GM13977 (cell line): ENCODE measurements around the gene SCLT1.

Source experiments
- DNase-seq: peaks from one replicate; pipeline ENCODE4 v3.0.0; 2012; ENCODE audit warnings: low spot score
- CTCF ChIP-seq: IDR thresholded peaks from 2 replicates; pipeline ENCODE4 v1.5.1; 2012; ENCODE audit warnings: mild to moderate bottlenecking, control low read depth; ENCODE audit not compliant: insufficient read depth; ENCODE audit errors: extremely low read depth, missing control alignments
- in situ Hi-C: fragments of 300-500 bp; cut with MboI; formaldehyde crosslinking; loops from one replicate; pipeline ENCODE4 v1.12.0; 2022; ENCODE audit warnings: low sequenced_read_pairs, low pct_unique_long_range_greater_than_20kb, mixed read lengths, inconsistent platforms; ENCODE audit not compliant: unreplicated experiment

SCLT1 gene

GRCh38 chr4:128877934-128878333, 215.4 kb downstream of the SCLT1 start:
- TF ChIP-seq CTCF = no peak

GRCh38 chr4:128876200-128876599, 217.1 kb downstream of the SCLT1 start:
- no peak for DNase-seq
- in situ Hi-C loops = no loop called here
- TF ChIP-seq CTCF = no peak

More at GRCh38 chr4:128877934-128878333, 215.4 kb downstream of the SCLT1 start:
- no peak for DNase-seq
- in situ Hi-C loops = no loop called here

- no peak for TF ChIP-seq CTCF
- in situ Hi-C loops = no loop called here
- no peak for DNase-seq
Measured at GRCh38 chr4:128871948-128872347, 221.4 kb downstream of the SCLT1 start.

GRCh38 chr4:128869776-128870509, 223.4 kb downstream of the SCLT1 start:
- no peak for TF ChIP-seq CTCF
- no peak for DNase-seq
- in situ Hi-C loops = loop anchor here (10.0 kb wide), 1 partner anchor 55 kb away; no protein-coding TSS in a partner anchor

GRCh38 chr4:128868758-128869157, 224.6 kb downstream of the SCLT1 start:
- no peak for TF ChIP-seq CTCF
- DNase-seq = no peak
- in situ Hi-C loops = loop anchor here (10.0 kb wide), 1 partner anchor 54 kb away; no protein-coding TSS in a partner anchor

- DNase-seq = no peak
- in situ Hi-C loops = loop anchor here (10.0 kb wide), 1 partner anchor 52 kb away; no protein-coding TSS in a partner anchor
- no peak for TF ChIP-seq CTCF
Measured at GRCh38 chr4:128866691-128867090, 226.6 kb downstream of the SCLT1 start.
